Activated gamma-delta T cell treated with anti-CD3 and anti-CD28 coated beads, Interleukin-2, amount 50 U/mL, for 16 hours (primary cell): ENCODE measurements around the gene KIR3DL2.
"Not testable (repeated sequence)": the region's sequence is repeated elsewhere in the genome, so short reads cannot be mapped to it uniquely, and the experiment has no call there.

Source experiments
- DNase-seq: peaks from one replicate; pipeline ENCODE4 v3.0.0-alpha.2; 2020; ENCODE audit warnings: low read depth

KIR3DL2 gene

GRCh38 chr19:54871696-54872095 is 21.5 kb downstream of the KIR3DL2 start:
- no peak for DNase-seq

- no peak for DNase-seq
These were observed 23.7 kb downstream of the KIR3DL2 start, which contains the start of gene FCAR for GRCh38 chr19:54873990-54874389. FCAR (plus strand) TSS chr19:54874235; CDS start chr19:54874290, 55 bp downstream.

GRCh38 chr19:54875506-54875905 is 25.3 kb downstream of the KIR3DL2 start:
- DNase-seq = no peak

- DNase-seq = no peak
These were observed 27.2 kb downstream of the KIR3DL2 start for GRCh38 chr19:54877471-54877870.

- no peak for DNase-seq
These were observed 31.6 kb downstream of the KIR3DL2 start for GRCh38 chr19:54881884-54882283.

GRCh38 chr19:54882758-54883157 is 32.5 kb downstream of the KIR3DL2 start:
- no peak for DNase-seq

- DNase-seq = no peak
These were observed 33.0 kb downstream of the KIR3DL2 start for GRCh38 chr19:54883228-54883627.

- no peak for DNase-seq
These were observed 38.0 kb downstream of the KIR3DL2 start for GRCh38 chr19:54888239-54888638.

- no peak for DNase-seq
These were observed 39.3 kb downstream of the KIR3DL2 start for GRCh38 chr19:54889566-54889965.

GRCh38 chr19:54893406-54893805 is 43.2 kb downstream of the KIR3DL2 start:
- DNase-seq = no peak

- DNase-seq = not testable (repeated sequence)
These were observed 43.9 kb downstream of the KIR3DL2 start for GRCh38 chr19:54894106-54894505.

GRCh38 chr19:54896036-54896435 is 45.8 kb downstream of the KIR3DL2 start:
- no peak for DNase-seq

GRCh38 chr19:54898685-54899084 is 48.4 kb downstream of the KIR3DL2 start:
- not testable (repeated sequence) for DNase-seq

- not testable (repeated sequence) for DNase-seq
These were observed 49.4 kb downstream of the KIR3DL2 start for GRCh38 chr19:54899646-54900045.

GRCh38 chr19:54901153-54901552 is 50.9 kb downstream of the KIR3DL2 start:
- not testable (repeated sequence) for DNase-seq

GRCh38 chr19:54902061-54902460 is 51.8 kb downstream of the KIR3DL2 start:
- DNase-seq = no peak

GRCh38 chr19:54903303-54903702 is 53.1 kb downstream of the KIR3DL2 start:
- no peak for DNase-seq

GRCh38 chr19:54904261-54904660 is 54.0 kb downstream of the KIR3DL2 start:
- not testable (repeated sequence) for DNase-seq

GRCh38 chr19:54905421-54905802 is 55.2 kb downstream of the KIR3DL2 start:
- no peak for DNase-seq

- DNase-seq = peak; percentile 15
These were observed 55.7 kb downstream of the KIR3DL2 start, which contains the start of gene NCR1 for GRCh38 chr19:54905803-54906511. NCR1 (plus strand) TSS chr19:54906148; CDS start chr19:54906188, 40 bp downstream.

- no peak for DNase-seq
These were observed 56.6 kb downstream of the KIR3DL2 start for GRCh38 chr19:54906819-54907218.

- DNase-seq = not testable (repeated sequence)
These were observed 57.7 kb downstream of the KIR3DL2 start for GRCh38 chr19:54907899-54908298.
